SK-N-SH treated with all-trans-retinoic acid at 6 μM for 48 hours (cell line): ENCODE data around the gene SLC1A4.

Source experiments
- ATAC-seq: fragments of 200-7000 bp; cut with Tn5 transposase; 3 replicates; pipeline ENCODE4 v1.9.1; 2020; ENCODE audit warnings: mild to moderate bottlenecking, moderate library complexity
- BACH2 ChIP-seq: fragments of 250-450 bp; sonication (Bioruptor Pico); IDR thresholded peaks from 2 replicates; pipeline ENCODE4 v1.9.0; 2021; ENCODE audit warnings: mild to moderate bottlenecking, borderline replicate concordance
- CREB5 ChIP-seq: fragments of 250-450 bp; sonication (Bioruptor Pico); IDR thresholded peaks from 2 replicates; pipeline ENCODE4 v1.5.1; 2020; ENCODE audit warnings: low read depth, mild to moderate bottlenecking, moderate library complexity
- CSDC2 ChIP-seq: fragments of 250-450 bp; sonication (Bioruptor Pico); IDR thresholded peaks from 2 replicates; pipeline ENCODE4 v1.5.0; 2020; ENCODE audit warnings: mild to moderate bottlenecking, moderate library complexity
- GLIS3 ChIP-seq: fragments of 250-450 bp; sonication (Bioruptor Pico); IDR thresholded peaks from 2 replicates; pipeline ENCODE4 v1.5.0; 2020; ENCODE audit warnings: mild to moderate bottlenecking, moderate library complexity
- ISL1 ChIP-seq: fragments of 250-450 bp; sonication (Bioruptor Pico); IDR thresholded peaks from 2 replicates; pipeline ENCODE4 v2.1.2; 2022; ENCODE audit warnings: mild to moderate bottlenecking, moderate library complexity
- OSR1 ChIP-seq: fragments of 250-450 bp; sonication (Bioruptor Pico); IDR thresholded peaks from 2 replicates; pipeline ENCODE4 v1.8.0; 2022; ENCODE audit warnings: moderate library complexity, mild to moderate bottlenecking, inconsistent platforms
- PATZ1 ChIP-seq: fragments of 250-450 bp; sonication (Bioruptor Pico); IDR thresholded peaks from 2 replicates; pipeline ENCODE4 v1.8.0; 2020; ENCODE audit warnings: mild to moderate bottlenecking, moderate library complexity, borderline replicate concordance
- PPARA ChIP-seq: fragments of 250-450 bp; sonication (Bioruptor Pico); IDR thresholded peaks from 2 replicates; pipeline ENCODE4 v1.5.0; 2020; ENCODE audit warnings: mild to moderate bottlenecking, borderline replicate concordance
- RARB ChIP-seq: fragments of 250-450 bp; sonication (Bioruptor Pico); IDR thresholded peaks from 2 replicates; pipeline ENCODE4 v1.8.0; 2021; ENCODE audit warnings: mild to moderate bottlenecking, moderate library complexity
- SNAI2 ChIP-seq: fragments of 250-450 bp; sonication (Bioruptor Pico); IDR thresholded peaks from 2 replicates; pipeline ENCODE4 v1.5.0; 2020; ENCODE audit warnings: mild to moderate bottlenecking, moderate library complexity
- TOX ChIP-seq: fragments of 250-450 bp; sonication (Bioruptor Pico); IDR thresholded peaks from 2 replicates; pipeline ENCODE4 v1.8.0; 2021; ENCODE audit warnings: mild to moderate bottlenecking, moderate library complexity, borderline replicate concordance
- TSHZ2 ChIP-seq: fragments of 250-450 bp; sonication (Bioruptor Pico); IDR thresholded peaks from 2 replicates; pipeline ENCODE4 v1.5.0; 2020; ENCODE audit warnings: mild to moderate bottlenecking, moderate library complexity
- ZFP3 ChIP-seq: fragments of 250-450 bp; sonication (Bioruptor Pico); IDR thresholded peaks from 2 replicates; pipeline ENCODE4 v1.5.0; 2020; ENCODE audit warnings: mild to moderate bottlenecking, moderate library complexity
- ZFP30 ChIP-seq: fragments of 450-650 bp; formaldehyde crosslinking; IDR thresholded peaks from 2 replicates; pipeline ENCODE4 v1.5.0; 2022; ENCODE audit warnings: mild to moderate bottlenecking, moderate library complexity
- ZNF565 ChIP-seq: fragments of 450-650 bp; formaldehyde crosslinking; conservative IDR thresholded peaks from 2 replicates; pipeline ENCODE4 v1.5.0; 2020; ENCODE audit warnings: low read depth, mild to moderate bottlenecking, moderate library complexity
- ZNF70 ChIP-seq: fragments of 450-650 bp; formaldehyde crosslinking; IDR thresholded peaks from 2 replicates; pipeline ENCODE4 v1.5.0; 2020; ENCODE audit warnings: mild to moderate bottlenecking, moderate library complexity
- ZNF8 ChIP-seq: fragments of 450-650 bp; formaldehyde crosslinking; IDR thresholded peaks from 2 replicates; pipeline ENCODE4 v1.5.0; 2020; ENCODE audit warnings: mild to moderate bottlenecking, moderate library complexity
- TF ChIP-seq, protein P1 (sequence below): fragments of 250-450 bp; sonication (Bioruptor Pico); IDR thresholded peaks from 2 replicates; pipeline ENCODE4 v1.8.0; 2021; ENCODE audit warnings: low read depth, mild to moderate bottlenecking, moderate library complexity, borderline replicate concordance
- TF ChIP-seq, protein P2 (sequence below): fragments of 250-450 bp; sonication (Bioruptor Pico); IDR thresholded peaks from 2 replicates; pipeline ENCODE4 v1.5.1; 2021; ENCODE audit warnings: mild to moderate bottlenecking, moderate library complexity

Gene SLC1A4

GRCh38 chr2:64952096-64952495 lies 37.1 kb upstream of the SLC1A4 start (continued):
- TF ChIP-seq ZNF8 (CRISPR knock-in tag) (no peak), ZNF565 (no peak), GLIS3 (CRISPR knock-in tag) (no peak), ZFP3 (CRISPR knock-in tag) (no peak), TOX (CRISPR knock-in tag) (no peak)

- peak; percentile 68 for ATAC-seq
- TF ChIP-seq ISL1 (CRISPR knock-in tag) = no peak
Observed at GRCh38 chr2:64952511-64953482, 36.4 kb upstream of the SLC1A4 start.

GRCh38 chr2:64955467-64955866 lies 33.7 kb upstream of the SLC1A4 start:
- no peak for ATAC-seq
- TF ChIP-seq BACH2 (no peak), PATZ1 (CRISPR knock-in tag) (no peak), TSHZ2 (CRISPR knock-in tag) (no peak), CREB5 (CRISPR knock-in tag) (no peak), ZNF70 (CRISPR knock-in tag) (no peak), RARB (CRISPR knock-in tag) (no peak), PPARA (no peak), OSR1 (no peak), ZNF565 (no peak), SNAI2 (no peak), ZNF8 (CRISPR knock-in tag) (no peak), ZFP30 (CRISPR knock-in tag) (no peak), CSDC2 (CRISPR knock-in tag) (no peak)
- TF ChIP-seq, protein P1, sequence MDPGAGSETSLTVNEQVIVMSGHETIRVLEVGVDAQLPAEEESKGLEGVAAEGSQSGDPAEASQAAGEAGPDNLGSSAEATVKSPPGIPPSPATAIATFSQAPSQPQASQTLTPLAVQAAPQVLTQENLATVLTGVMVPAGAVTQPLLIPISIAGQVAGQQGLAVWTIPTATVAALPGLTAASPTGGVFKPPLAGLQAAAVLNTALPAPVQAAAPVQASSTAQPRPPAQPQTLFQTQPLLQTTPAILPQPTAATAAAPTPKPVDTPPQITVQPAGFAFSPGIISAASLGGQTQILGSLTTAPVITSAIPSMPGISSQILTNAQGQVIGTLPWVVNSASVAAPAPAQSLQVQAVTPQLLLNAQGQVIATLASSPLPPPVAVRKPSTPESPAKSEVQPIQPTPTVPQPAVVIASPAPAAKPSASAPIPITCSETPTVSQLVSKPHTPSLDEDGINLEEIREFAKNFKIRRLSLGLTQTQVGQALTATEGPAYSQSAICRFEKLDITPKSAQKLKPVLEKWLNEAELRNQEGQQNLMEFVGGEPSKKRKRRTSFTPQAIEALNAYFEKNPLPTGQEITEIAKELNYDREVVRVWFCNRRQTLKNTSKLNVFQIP = no peak
- TF ChIP-seq, protein P2, sequence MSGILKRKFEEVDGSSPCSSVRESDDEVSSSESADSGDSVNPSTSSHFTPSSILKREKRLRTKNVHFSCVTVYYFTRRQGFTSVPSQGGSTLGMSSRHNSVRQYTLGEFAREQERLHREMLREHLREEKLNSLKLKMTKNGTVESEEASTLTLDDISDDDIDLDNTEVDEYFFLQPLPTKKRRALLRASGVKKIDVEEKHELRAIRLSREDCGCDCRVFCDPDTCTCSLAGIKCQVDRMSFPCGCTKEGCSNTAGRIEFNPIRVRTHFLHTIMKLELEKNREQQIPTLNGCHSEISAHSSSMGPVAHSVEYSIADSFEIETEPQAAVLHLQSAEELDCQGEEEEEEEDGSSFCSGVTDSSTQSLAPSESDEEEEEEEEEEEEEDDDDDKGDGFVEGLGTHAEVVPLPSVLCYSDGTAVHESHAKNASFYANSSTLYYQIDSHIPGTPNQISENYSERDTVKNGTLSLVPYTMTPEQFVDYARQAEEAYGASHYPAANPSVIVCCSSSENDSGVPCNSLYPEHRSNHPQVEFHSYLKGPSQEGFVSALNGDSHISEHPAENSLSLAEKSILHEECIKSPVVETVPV (CRISPR knock-in tag) = no peak
